IPS-20b (cell line): ENCODE results near the gene CCDC85A.

ENCODE experiments used
- H3K27ac ChIP-seq: one replicate; pipeline ENCODE4 v1.5.1; 2013; ENCODE audit warnings: low read length
- H3K27me3 ChIP-seq: 2 replicates; pipeline ENCODE4 v1.6.1; 2013; ENCODE audit warnings: mild to moderate bottlenecking, low read length, inconsistent platforms; ENCODE audit not compliant: insufficient read depth
- H3K36me3 ChIP-seq: 2 replicates; pipeline ENCODE4 v1.6.1; 2013; ENCODE audit warnings: low read depth, mild to moderate bottlenecking, inconsistent platforms, low read length, moderate library complexity; ENCODE audit not compliant: insufficient read depth
- H3K4me1 ChIP-seq: 2 replicates; pipeline ENCODE4 v1.6.1; 2013; ENCODE audit warnings: mild to moderate bottlenecking, control low read depth, inconsistent platforms, low read length, moderate library complexity; ENCODE audit not compliant: insufficient read depth
- H3K4me3 ChIP-seq: 2 replicates; pipeline ENCODE4 v1.5.1; 2013; ENCODE audit warnings: mild to moderate bottlenecking, low read length, inconsistent platforms
- H3K9ac ChIP-seq: 2 replicates; pipeline ENCODE4 v1.6.1; 2013; ENCODE audit warnings: low read depth, mild to moderate bottlenecking, inconsistent platforms, low read length, moderate library complexity
- H3K9me3 ChIP-seq: 2 replicates; pipeline ENCODE4 v1.6.1; 2013; ENCODE audit warnings: mild to moderate bottlenecking, low read depth, low read length, inconsistent platforms; ENCODE audit not compliant: insufficient read depth

Gene CCDC85A

GRCh38 chr2:56170988-56171387 is 12.8 kb upstream of the CCDC85A start:
- no peak overlapping the region for H3K27ac ChIP-seq
- no peaks in the 10 kb centered on the region for H3K9me3 ChIP-seq
- H3K36me3 ChIP-seq = no peaks in the 10 kb centered on the region
- H3K27me3 ChIP-seq = peaks cover 37% of the 10 kb centered on the region
- no peak overlapping the region for H3K4me3 ChIP-seq
- no peak overlapping the region for H3K9ac ChIP-seq
- H3K4me1 ChIP-seq = no peaks in the 10 kb centered on the region

GRCh38 chr2:56175779-56176178 is 8.0 kb upstream of the CCDC85A start:
- H3K4me3 ChIP-seq = no peak overlapping the region
- H3K36me3 ChIP-seq = no peaks in the 10 kb centered on the region
- no peaks in the 10 kb centered on the region for H3K4me1 ChIP-seq
- H3K27ac ChIP-seq = no peak overlapping the region
- H3K9ac ChIP-seq = no peak overlapping the region
- H3K9me3 ChIP-seq = no peaks in the 10 kb centered on the region
- peaks cover 70% of the 10 kb centered on the region for H3K27me3 ChIP-seq

DNA sequence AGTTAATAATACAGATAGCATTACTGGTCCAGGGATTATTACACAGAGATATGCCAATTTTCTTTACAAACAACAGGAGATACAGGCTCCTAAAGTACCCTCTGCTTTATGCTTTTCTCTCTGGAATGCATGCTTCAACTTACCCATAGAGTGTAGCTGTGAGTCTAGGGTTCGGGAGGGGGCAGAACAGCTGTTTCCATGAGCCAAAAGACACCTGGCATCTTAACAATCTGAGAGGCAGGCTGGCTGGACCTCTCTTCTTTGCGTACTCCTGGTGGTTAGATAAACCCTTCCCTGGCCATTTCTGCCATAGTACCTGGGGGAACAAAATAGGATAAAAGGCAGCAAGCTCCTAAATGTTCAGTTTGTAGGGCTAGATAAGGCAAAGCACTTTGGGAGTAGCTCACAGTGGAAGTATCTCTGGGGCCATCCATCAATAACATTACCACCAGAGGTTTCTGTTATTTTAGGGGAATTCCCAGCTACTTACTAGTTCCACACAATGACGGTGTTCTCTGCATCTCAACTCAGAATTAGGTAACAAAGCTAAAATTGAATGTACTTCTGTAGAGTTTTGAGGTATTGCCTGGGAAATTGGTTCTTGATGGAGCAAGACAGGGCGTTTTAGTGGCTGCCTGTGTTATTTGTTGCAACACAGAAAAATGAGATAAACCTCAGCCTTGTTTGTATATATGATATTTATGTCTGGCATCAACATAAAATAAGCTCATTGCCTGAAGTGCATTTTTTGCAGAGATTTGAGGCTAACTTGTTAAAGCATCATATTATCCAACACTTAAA is 6.2 kb upstream of the CCDC85A start:
- H3K4me1 ChIP-seq = peaks cover under 1% of the 10 kb centered on the region; the same call in 1 of the 2 replicates
- no peak overlapping the region for H3K9ac ChIP-seq
- no peak overlapping the region for H3K27ac ChIP-seq
- no peaks in the 10 kb centered on the region for H3K9me3 ChIP-seq
- no peaks in the 10 kb centered on the region for H3K36me3 ChIP-seq
- H3K27me3 ChIP-seq = peaks cover 77% of the 10 kb centered on the region
- H3K4me3 ChIP-seq = no peak overlapping the region

DNA sequence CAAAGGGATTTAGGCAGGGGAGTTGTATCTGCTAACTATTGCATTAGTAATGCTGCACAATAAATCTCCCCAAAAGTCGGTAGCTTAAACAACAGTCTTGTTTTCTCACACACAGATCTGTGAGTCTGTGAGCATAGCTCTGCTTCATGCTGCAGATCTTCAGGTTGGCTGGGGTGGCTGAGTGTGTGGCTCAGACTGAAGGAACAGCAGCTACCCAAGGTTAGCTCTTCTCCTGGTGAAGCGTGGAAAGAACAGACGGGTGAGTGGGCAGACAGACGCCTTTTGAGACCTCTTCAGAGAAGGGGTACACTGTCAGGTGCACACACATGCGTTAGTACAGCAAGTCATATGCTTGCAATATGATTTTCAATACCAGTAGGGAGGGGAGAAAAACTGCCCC is 3.9 kb upstream of the CCDC85A start:
- H3K4me1 ChIP-seq = peaks cover 9% of the 10 kb centered on the region; the same call in 1 of the 2 replicates
- H3K27me3 ChIP-seq = peaks cover 100% of the 10 kb centered on the region
- no peak overlapping the region for H3K4me3 ChIP-seq
- no peak overlapping the region for H3K9ac ChIP-seq
- no peaks in the 10 kb centered on the region for H3K9me3 ChIP-seq
- H3K27ac ChIP-seq = no peak overlapping the region
- H3K36me3 ChIP-seq = no peaks in the 10 kb centered on the region

GRCh38 chr2:56182420-56182819 is 1.4 kb upstream of the CCDC85A start:
- Histone ChIP-seq H3K9ac (no peak overlapping the region), H3K27me3 (peaks cover 100% of the 10 kb centered on the region), H3K4me3 (no peak overlapping the region), H3K4me1 (peaks cover 9% of the 10 kb centered on the region; the same call in 1 of the 2 replicates), H3K36me3 (no peaks in the 10 kb centered on the region), H3K9me3 (no peaks in the 10 kb centered on the region), H3K27ac (no peak overlapping the region)

- Histone ChIP-seq H3K27ac (no peak overlapping the region), H3K4me3 (peak overlapping the region; percentile 68; the same call in 1 of the 2 replicates)
These were observed 766 bp downstream of the CCDC85A start for GRCh38 chr2:56184500-56185011.

GRCh38 chr2:56185101-56185581 is 1.4 kb downstream of the CCDC85A start:
- H3K9ac ChIP-seq = no peak overlapping the region
- peaks cover 100% of the 10 kb centered on the region for H3K27me3 ChIP-seq
- peak overlapping the region; percentile 68 for H3K4me3 ChIP-seq

More at GRCh38 chr2:56184500-56185011, 766 bp downstream of the CCDC85A start:
- H3K9me3 ChIP-seq = no peaks in the 10 kb centered on the region
- peaks cover 9% of the 10 kb centered on the region; the same call in 1 of the 2 replicates for H3K4me1 ChIP-seq
- peaks cover 100% of the 10 kb centered on the region for H3K27me3 ChIP-seq
- no peaks in the 10 kb centered on the region for H3K36me3 ChIP-seq
- H3K9ac ChIP-seq = no peak overlapping the region

GRCh38 chr2:56185582-56186046 is 1.8 kb downstream of the CCDC85A start:
- H3K4me1 ChIP-seq = peaks cover 9% of the 10 kb centered on the region; the same call in 1 of the 2 replicates
- H3K9ac ChIP-seq = no peak overlapping the region
- H3K4me3 ChIP-seq = peak overlapping the region; percentile 68
- no peak overlapping the region for H3K27ac ChIP-seq
- no peaks in the 10 kb centered on the region for H3K36me3 ChIP-seq
- no peaks in the 10 kb centered on the region for H3K9me3 ChIP-seq
- peaks cover 100% of the 10 kb centered on the region for H3K27me3 ChIP-seq

More at GRCh38 chr2:56185101-56185581, 1.4 kb downstream of the CCDC85A start:
- Histone ChIP-seq H3K36me3 (no peaks in the 10 kb centered on the region), H3K9me3 (no peaks in the 10 kb centered on the region), H3K27ac (no peak overlapping the region), H3K4me1 (peaks cover 9% of the 10 kb centered on the region; the same call in 1 of the 2 replicates)

DNA sequence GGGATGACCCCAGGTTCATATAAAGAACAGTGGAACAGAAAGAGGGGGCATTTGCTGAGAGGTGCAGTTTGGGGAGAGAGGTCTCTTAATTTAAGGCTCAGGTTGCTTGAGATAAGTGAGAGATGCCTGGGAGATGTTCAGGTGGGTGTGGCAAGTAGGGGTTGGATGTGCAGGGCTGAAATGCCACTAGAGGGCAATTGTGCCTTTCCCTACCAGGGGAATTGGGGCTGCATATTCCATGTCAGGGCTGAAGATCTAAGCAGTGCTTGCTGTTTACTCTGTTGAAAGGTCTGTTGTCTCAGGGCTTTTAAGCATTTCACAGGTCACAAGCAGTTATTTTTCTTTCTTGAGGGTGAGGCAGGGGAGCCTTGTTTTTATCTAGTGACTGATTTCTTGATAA is 7.8 kb downstream of the CCDC85A start:
- Histone ChIP-seq H3K4me1 (no peaks in the 10 kb centered on the region), H3K27me3 (peaks cover 68% of the 10 kb centered on the region), H3K36me3 (no peaks in the 10 kb centered on the region), H3K27ac (no peak overlapping the region), H3K9ac (no peak overlapping the region), H3K9me3 (no peaks in the 10 kb centered on the region), H3K4me3 (no peak overlapping the region)

DNA sequence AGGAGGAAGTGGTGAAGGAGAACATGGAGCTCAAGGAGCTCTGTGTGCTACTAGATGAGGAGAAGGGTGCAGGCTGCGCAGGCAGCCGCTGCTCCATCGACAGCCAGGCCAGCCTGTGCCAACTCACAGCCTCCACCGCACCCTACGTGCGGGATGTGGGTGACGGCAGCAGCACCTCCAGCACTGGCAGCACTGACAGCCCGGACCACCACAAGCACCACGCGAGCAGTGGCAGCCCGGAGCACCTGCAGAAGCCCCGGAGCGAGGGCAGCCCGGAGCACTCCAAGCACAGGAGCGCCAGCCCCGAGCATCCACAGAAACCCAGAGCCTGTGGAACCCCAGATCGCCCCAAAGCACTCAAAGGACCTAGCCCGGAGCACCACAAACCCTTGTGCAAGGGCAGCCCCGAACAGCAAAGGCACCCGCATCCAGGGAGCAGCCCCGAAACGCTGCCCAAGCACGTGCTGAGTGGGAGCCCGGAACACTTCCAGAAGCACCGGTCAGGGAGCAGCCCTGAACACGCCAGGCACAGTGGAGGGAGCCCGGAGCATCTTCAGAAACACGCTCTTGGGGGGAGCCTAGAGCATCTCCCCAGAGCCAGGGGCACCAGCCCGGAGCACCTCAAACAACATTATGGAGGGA is 9.0 kb downstream of the CCDC85A start:
- Histone ChIP-seq H3K36me3 (no peaks in the 10 kb centered on the region), H3K27me3 (peaks cover 56% of the 10 kb centered on the region), H3K4me1 (no peaks in the 10 kb centered on the region), H3K9me3 (no peaks in the 10 kb centered on the region), H3K4me3 (no peak overlapping the region), H3K9ac (no peak overlapping the region), H3K27ac (no peak overlapping the region)

DNA sequence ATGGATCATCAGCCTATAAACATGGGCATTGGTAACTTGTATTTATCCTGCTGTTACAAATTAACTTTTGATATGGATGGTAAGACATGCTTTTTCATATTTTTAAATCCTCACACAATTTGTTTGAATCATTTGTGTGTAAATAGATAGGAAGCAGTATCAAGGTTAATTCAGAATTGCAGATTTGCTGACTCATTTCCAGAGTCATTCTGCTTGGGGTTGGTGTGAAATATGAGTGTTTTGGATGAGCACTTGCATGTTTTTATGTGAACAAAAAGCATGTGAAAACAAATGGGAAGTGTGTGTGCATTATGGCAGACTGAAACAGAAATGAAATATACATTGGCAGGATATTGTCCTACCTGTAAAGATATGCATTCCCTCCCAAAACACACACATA is 11.8 kb downstream of the CCDC85A start:
- H3K36me3 ChIP-seq = no peaks in the 10 kb centered on the region
- H3K9ac ChIP-seq = no peak overlapping the region
- H3K9me3 ChIP-seq = no peaks in the 10 kb centered on the region
- H3K27ac ChIP-seq = no peak overlapping the region
- H3K27me3 ChIP-seq = peaks cover 29% of the 10 kb centered on the region
- H3K4me1 ChIP-seq = no peaks in the 10 kb centered on the region
- H3K4me3 ChIP-seq = no peak overlapping the region
